ENCODE measurements around the gene C11orf97. TPM values are rescaled to one million over a fixed set of nuclear protein-coding genes. Genes with fewer than 3 reads are reported as not detected.

Gene C11orf97
- total and polyA plus RNA-seq, 2 donors (not counting 3 experiments of a cell fraction or from before 2014, with no cell fraction given): not detected

GRCh38 chr11:94568200-94568599 lies 55.9 kb downstream of the C11orf97 start:
- Histone ChIP-seq H3K9me1 (replicated peaks; ENCODE audit: control insufficient read depth, extremely low read depth, insufficient read depth, low read length) (no peaks in the 10 kb centered on the region), H3K27me3 (ENCODE audit: control insufficient read depth in 2 of 2, insufficient read depth in 2 of 2, low read length in 2 of 2) (no peaks in the 10 kb centered on the region), H3K9ac (replicated peaks; ENCODE audit: extremely low read depth, insufficient read depth, low read length) (no peak overlapping the region), H3K79me2 (ENCODE audit: control insufficient read depth, insufficient read depth, low read length) (no peaks in the 10 kb centered on the region), H3K4me2 (ENCODE audit: insufficient read depth, low read length) (no peak overlapping the region), H3K4me3 (replicated peaks in 1 of 3; ENCODE audit: insufficient read depth in 1 of 3, low read depth in 1 of 3, low read length in 3 of 3) (no peak overlapping the region), H4K20me1 (replicated peaks; ENCODE audit: control insufficient read depth, extremely low read depth, insufficient read depth, low read length) (no peaks in the 10 kb centered on the region), H3K36me3 (ENCODE audit: control insufficient read depth in 2 of 2, extremely low read depth in 1 of 2, insufficient read depth in 2 of 2, low read length in 2 of 2) (no peaks in the 10 kb centered on the region), H3K27ac (ENCODE audit: insufficient read depth, low read depth, low read length) (no peak overlapping the region), H2AFZ (ENCODE audit: low read depth, low read length) (no peak overlapping the region), H3K9me3 (replicated peaks; ENCODE audit: control insufficient read depth, insufficient read depth, low read length) (no peaks in the 10 kb centered on the region), H3K4me1 (ENCODE audit: control insufficient read depth, extremely low read depth, insufficient read depth, low read length) (peaks cover 5% of the 10 kb centered on the region)
- ChIA-PET POLR2A (no interaction called here), CTCF (no interaction called here)
- no peak for FAIRE-seq
- no peak for DNase-seq (ENCODE audit: low read depth, low spot score)
- TF ChIP-seq EZH2 (IDR thresholded peaks at IDR 0.05; ENCODE audit: borderline replicate concordance, low read depth, low read length, severe bottlenecking) (no peak), MAX (IDR thresholded peaks at IDR 0.05; ENCODE audit: insufficient read depth, insufficient read length) (no peak), FOS (IDR thresholded peaks at IDR 0.05; ENCODE audit: borderline replicate concordance, insufficient read depth, low read length) (no peak), POLR2A (IDR thresholded peaks at IDR 0.05; ENCODE audit: low read depth, low read length) (no peak), POLR2AphosphoS5 (IDR thresholded peaks at IDR 0.05; ENCODE audit: insufficient read depth, low read depth, low read length) (no peak), JUN (IDR thresholded peaks at IDR 0.05; ENCODE audit: borderline replicate concordance, insufficient read depth, insufficient read length, low read depth) (no peak), MYC (IDR thresholded peaks at IDR 0.05; ENCODE audit: low read depth, low read length) (no peak), GATA2 (IDR thresholded peaks at IDR 0.05; ENCODE audit: insufficient read depth, insufficient read length, low read depth, low read length) (no peak)
- TF ChIP-seq, protein P1, sequence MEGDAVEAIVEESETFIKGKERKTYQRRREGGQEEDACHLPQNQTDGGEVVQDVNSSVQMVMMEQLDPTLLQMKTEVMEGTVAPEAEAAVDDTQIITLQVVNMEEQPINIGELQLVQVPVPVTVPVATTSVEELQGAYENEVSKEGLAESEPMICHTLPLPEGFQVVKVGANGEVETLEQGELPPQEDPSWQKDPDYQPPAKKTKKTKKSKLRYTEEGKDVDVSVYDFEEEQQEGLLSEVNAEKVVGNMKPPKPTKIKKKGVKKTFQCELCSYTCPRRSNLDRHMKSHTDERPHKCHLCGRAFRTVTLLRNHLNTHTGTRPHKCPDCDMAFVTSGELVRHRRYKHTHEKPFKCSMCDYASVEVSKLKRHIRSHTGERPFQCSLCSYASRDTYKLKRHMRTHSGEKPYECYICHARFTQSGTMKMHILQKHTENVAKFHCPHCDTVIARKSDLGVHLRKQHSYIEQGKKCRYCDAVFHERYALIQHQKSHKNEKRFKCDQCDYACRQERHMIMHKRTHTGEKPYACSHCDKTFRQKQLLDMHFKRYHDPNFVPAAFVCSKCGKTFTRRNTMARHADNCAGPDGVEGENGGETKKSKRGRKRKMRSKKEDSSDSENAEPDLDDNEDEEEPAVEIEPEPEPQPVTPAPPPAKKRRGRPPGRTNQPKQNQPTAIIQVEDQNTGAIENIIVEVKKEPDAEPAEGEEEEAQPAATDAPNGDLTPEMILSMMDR (IDR thresholded peaks at IDR 0.05; ENCODE audit: extremely low read depth in 1 of 2, insufficient read depth in 1 of 2, low read depth in 1 of 2, low read length in 2 of 2): no peak
- intact Hi-C loops (cut with micrococcal nuclease) (no loop called here), dilution Hi-C loops (cut with MboI; ENCODE audit: extremely low pct_ligation_motif_present, low sequenced_read_pairs) (no loop called here)
- no TSS peak for BruUV-seq (replicated peaks)
